ENCODE results near the gene POMGNT1.

POMGNT1 gene

DNA sequence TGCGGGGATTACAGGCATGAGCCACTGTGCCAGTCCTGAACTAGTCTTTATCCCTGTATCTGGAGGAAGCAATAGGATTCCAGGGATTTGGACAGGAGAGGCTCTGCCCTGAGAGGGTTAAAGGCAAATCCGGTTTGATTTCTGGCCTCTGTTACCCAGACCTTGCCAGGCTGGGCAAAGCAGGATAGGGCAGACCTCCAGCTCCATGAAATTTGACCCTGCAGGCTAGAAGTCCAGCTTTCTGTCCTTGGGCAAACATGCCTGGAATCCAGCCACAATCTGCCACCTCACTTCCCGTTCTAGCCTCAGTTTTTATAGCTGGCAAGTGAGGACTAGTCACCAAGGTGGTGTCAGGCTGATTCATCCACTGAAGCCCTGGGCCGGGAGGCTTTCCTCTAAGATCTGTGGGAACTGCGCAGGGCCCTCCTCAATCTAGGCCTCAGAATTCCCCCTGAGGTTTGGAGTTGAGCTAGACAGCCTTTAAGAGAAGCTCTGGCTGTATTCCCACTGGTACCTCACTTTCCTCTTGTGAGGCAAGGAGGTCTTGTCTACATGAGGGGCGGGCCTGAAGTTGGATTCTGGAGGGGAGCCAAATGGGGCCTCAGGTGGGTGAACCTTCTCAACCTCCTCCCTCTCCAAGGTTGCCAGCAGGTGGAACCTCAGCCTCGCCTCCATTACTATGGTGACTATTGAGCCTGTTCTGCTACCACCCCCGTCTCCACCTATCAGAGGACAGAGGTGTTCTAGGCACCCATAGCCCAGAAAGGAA, 15.0 kb downstream of the POMGNT1 start:
- peak; percentile 100 for DNase-seq (ENCODE audit: low spot score)

DNA sequence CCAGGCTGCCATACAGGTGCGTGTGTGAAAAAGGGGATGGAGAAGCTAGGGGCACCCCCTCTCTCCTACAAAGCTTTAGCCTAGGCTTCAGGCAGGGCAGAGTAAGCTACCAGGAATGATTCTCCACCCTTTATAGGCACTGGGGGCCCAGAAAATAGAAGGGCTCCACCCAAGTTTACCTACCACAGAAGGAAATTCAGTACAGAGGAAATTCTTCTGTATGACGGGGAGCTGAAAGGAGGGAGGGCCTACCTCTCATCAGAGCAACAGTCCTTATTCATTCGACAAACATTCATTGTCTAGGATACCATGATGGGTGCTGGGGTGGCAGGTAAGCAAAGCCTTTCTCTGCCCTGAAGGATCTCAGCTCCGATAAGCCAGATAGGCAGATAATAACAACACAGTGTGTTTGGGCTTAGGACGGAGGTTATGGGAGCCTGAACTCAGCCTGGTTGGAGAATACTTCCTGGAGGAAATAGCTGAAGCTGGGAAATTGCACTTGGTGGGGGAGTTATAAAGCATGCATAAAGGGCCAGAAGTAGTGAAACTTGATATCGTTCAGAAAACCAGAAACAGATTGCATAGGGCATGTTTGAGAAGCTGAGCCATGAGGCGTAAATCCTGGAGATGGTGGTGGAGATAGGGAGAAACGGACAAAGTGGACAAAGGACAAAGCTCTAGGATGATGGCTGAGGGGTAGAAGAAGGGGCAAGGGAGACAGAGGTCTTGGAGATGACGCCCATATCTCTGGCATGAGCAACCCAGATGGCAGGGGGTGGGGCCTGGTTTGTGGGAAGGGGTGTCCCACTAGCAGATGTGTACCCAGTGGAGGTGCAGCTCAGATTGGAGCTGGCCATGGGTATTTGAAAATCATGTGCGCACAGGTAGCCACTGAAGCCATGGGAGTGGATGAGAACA, 16.6 kb downstream of the POMGNT1 start:
- DNase-seq (ENCODE audit: low spot score): peak; percentile 81

DNA sequence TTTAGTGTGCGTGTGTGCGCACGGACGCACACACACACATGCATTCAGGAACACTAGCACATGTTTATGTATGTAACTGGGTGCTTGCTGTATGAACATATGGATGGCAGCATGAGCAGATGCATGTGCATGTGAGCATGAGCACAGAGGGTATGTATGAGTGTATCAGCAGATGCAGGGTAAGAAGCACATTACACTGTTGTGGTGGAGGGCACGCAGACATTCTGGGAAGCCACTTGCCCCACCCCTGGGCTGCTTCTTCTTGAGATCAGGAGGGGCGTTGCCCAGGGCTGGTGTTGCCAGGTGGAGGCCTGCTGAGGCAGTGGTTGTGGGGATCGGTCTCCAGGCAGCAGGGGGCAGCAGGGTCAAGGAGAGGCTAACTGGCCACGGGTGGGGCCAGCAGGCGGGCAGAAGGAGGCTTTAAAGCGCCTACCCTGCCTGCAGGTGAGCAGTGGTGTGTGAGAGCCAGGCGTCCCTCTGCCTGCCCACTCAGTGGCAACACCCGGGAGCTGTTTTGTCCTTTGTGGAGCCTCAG, 18.1 kb downstream of the POMGNT1 start:
- DNase-seq (ENCODE audit: low spot score): peak; percentile 91

DNA sequence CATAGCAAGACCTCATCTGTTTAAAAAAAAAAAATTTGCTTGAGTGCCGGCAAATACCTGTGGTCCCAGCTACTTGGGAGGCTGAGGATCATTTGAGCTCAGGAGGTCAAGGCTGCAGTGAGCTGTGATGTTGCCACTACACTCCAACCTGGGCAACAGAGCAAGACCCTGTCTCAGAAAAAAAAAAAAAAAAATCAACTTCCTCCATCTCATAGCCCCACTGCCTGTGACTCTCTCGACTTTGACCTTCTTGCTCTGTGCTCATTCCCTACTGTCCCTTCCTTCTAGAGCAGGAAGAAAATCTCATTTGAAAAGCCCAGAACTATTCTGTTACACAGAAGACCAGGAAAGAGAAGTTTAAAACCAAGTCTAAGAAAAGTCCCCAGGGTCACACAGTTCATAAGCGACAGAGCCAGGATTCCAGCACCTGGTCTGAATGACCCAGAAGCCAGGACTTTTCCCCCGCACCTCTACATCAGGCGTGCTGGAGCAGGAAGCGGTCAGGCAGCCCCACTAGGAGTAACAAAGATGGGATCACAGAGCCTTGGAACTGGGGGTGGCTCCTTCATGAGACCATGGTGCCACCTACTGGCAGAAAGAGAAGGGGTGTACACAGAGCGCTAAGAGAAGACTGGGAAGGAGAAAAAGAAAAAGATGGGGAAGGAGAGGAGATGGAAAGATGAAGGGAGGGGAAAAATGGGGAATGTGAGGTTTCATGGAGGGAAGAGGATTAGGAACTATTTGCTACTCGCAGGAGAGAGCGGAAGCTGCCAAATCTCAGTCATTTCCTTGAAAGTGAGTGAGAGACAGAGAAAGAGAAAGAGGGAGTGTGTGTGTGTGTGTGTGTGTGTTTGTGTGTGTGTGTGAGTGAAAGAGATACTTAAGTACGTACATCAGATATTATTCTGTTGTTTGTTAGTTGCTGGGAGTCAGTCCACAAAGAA, 18.8 kb downstream of the POMGNT1 start:
- peak; percentile 91 for DNase-seq (ENCODE audit: low spot score)

DNA sequence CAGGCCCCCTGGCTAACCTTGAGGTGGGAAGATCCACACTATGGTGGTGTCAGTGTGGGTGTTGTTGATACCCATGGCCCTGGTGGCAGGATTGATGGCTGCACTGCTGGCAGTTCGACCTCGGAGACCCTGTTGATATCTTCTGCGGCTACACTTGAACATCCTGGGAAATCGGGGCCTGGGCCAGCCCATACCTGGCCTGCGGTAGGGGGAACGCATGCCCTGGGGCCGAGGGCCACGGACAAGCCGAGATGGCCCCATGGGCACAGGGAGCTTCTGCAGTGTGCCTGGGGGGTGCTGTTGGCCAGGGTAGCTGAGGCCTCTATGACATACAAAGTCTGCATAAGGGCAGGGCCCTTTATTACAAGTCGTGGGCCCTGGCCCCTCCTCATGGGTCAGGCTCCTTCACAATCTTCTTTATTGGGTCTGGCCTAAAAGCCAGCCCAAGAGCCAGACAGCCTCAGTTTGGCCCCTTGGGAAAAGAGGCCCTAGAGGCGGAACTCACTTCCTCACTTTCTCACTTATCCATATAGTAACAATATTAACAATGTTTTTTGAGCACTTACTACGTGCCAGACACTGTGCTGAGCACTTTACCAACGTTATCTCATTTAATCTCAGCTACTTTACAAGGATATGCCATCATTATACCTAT, 21.9 kb downstream of the POMGNT1 start, which contains the start of gene P3R3URF:
P3R3URF (minus strand) TSS at position 278 of the 655 bp plus-strand sequence; CDS start at position 261, 17 bp downstream.
- no peak for DNase-seq (ENCODE audit: low spot score)

DNA sequence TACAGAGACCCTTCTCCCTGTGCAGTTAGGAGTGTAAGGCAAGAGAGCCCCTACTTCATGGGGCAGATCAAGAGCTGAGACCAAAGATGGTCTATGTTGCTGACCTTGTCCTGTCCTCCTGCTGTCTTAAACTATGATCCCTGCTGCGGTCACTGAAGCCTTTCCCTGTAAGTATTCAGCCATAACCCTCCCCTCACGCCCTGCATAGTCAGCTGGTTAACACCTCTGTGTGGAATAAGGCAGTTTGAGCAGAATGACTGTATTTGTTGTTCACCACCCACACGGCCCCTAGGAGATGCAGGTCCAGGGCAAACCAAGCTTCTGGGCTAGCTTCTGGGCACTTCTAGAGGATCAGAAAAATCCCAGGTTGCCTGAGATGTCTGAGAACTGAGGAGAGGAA, 23.0 kb downstream of the POMGNT1 start:
- peak; percentile 58 for DNase-seq (ENCODE audit: low spot score)

DNA sequence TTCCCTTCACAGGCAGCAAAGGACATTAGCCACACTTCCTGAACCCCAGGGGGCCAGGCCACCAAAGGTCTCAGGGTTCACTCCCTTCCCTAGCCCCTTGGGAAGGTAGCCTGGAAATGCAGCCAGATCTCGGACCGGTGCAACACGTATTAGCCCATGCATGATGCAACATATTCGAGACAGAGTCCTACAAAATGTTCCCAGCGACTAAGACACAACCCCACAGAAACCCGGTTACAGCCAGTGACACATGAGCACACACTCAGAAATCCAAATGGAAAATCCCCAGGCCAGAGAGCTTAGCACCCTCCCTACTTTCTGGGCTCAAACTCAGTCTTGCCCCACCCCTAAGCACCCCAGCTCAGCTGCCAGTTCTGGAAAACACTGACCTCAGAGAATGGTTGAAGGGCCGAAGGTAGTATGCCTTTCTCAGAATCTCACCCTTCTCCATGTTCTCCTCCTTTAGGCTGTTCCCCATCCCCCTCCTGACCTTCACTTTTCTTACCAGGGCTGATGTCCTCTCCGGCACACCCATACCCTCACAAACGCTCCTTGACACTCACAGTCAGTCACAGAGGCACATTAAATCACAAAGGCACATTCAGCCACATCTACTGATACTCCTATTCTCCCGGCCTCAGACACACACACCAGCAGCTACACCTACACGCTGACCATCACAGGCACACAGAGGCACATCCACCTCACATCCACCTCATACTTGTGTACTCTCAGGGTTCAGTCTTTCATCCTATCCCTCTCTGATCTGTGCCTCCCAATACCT, 23.6 kb downstream of the POMGNT1 start, which contains the start of gene TSPAN1:
TSPAN1 (plus strand) TSS at position 640 of the 784 bp plus-strand sequence. CDS start 6,021 bp downstream, outside the sequence.
- DNase-seq (ENCODE audit: low spot score): peak; percentile 52

DNA sequence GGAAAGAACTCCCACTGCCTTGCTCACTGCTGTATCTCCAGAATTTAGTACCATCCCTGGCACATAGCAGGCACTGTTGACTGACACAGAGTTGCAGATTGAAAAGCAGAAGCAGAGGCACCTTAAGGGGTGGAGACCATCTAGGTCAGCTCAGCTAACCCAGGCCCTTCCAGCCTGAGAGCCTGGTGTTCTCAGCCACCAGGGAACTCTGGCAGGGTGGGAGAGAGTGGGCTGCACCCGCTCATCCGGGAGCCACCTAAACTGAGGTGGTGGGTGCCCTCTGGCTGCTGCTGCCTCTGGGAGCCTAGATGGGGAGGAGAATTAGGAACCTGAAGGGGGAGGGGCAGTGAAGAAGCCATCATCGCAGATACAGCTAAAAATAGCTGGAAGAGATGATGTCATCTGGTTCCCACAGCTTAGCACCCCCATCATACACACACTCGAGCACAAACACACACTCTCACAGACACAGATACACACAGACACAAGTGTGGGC, 24.8 kb downstream of the POMGNT1 start:
- DNase-seq (ENCODE audit: low spot score): no peak

DNA sequence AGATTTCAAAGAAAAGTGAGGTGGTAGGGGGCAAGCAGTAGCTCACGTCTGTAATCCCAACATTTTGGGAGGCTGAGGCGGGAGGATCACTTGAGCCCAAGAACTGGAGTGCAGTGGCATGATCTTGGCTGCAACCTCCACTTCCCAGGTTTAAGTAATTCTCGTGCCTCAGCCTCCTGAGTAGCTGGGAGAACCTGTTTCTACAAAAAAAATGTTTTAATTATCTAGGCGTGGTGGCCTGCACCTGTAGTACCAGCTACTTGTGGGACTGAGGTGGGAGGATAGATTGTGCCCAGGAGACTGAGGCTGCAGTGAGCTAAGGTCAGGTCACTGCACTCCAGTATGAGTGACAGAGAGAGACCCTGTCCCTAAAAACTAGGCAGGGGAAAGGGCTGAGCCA, 25.9 kb downstream of the POMGNT1 start:
- no peak for DNase-seq (ENCODE audit: low spot score)

DNA sequence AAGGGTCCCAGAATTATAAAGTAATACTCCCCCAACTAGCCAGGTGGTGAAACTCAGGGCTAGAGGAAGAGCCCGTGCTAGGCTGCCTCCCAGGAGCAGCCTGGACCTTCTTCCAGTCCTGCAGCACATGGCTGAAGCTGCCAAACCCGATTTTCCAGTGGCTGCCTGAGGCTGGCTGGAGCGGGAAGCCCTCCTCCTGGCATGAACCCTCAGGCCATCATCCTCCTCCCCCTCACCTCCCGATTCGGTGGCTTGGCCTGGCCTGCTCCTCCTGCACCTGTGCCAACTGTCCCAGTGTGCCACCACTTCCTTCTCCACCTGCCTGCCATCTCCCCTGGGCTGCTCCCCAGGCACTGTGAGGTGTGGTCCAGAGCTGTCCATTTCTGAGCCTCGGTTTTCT, 26.4 kb downstream of the POMGNT1 start:
- peak; percentile 59 for DNase-seq (ENCODE audit: low spot score)

DNA sequence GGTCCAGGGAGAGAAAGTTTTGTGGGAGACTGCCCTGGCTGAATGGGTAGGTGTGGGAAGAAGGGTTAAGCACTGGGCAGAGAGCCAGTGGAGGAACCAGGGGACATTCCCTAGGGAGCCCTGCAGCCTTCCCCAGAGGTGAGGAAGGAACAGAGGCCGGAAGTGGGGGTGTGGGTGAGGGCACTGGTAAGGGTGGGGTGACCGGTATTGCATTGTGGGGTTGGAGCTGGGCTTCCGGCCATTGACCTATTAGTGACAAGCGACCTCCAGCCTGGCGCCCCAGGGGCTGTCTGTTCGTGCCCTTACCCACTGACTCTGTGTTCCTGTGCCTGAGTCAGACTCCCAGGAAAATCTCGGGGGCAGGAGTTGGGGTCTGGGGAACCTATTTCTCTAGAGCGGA, 26.9 kb downstream of the POMGNT1 start:
- DNase-seq (ENCODE audit: low spot score): peak; percentile 67

DNA sequence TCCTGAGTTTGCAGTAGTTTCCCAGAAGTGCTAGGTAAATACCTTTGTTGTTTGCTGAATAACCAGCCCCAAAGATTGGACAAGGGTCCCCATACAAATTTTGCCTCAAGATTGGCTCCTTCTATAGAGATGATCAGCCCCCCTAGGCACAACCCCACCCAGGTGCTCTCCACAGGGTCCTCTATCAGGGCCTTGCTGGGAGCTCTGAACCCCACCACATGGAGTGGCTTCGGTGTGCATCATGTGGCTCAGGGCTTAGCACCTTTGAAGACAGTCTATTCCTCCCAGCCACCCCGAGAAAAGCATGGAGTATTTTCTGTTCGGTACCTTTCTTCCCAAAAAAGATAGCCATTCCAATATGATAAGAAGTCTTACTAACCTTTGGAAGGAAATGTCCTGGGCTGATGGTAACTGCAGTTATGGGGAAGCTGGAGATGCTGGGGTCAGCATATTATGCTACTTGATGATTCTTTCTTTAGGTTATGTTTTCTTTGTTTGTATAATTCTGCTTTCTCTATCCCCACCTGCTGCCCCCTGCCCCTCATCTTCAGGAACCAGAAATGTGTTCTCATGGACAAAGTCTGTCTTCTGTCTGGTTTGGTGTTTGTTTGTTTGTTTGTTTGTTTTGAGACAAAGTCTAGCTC, 28.3 kb downstream of the POMGNT1 start:
- no peak for DNase-seq (ENCODE audit: low spot score)

DNA sequence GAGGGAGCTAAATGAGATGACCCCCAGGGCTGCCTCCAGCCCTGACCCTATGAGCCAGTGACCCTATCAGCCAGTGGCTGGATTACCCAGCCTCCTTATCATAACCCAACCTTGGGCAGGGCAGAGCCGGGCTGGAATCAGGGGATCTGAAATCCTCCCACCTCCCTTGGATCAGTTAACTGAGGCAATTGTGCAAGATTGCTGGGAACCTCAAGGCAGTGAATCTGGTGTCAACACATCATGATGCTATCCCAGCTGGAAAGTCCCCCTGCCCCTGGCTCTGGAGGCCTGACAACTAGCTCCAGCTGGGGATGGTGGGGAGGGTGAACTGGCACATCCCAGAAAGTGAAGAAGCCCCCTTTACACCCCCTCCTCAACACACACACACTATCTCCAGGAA, 29.8 kb downstream of the POMGNT1 start:
- no peak for DNase-seq (ENCODE audit: low spot score)

DNA sequence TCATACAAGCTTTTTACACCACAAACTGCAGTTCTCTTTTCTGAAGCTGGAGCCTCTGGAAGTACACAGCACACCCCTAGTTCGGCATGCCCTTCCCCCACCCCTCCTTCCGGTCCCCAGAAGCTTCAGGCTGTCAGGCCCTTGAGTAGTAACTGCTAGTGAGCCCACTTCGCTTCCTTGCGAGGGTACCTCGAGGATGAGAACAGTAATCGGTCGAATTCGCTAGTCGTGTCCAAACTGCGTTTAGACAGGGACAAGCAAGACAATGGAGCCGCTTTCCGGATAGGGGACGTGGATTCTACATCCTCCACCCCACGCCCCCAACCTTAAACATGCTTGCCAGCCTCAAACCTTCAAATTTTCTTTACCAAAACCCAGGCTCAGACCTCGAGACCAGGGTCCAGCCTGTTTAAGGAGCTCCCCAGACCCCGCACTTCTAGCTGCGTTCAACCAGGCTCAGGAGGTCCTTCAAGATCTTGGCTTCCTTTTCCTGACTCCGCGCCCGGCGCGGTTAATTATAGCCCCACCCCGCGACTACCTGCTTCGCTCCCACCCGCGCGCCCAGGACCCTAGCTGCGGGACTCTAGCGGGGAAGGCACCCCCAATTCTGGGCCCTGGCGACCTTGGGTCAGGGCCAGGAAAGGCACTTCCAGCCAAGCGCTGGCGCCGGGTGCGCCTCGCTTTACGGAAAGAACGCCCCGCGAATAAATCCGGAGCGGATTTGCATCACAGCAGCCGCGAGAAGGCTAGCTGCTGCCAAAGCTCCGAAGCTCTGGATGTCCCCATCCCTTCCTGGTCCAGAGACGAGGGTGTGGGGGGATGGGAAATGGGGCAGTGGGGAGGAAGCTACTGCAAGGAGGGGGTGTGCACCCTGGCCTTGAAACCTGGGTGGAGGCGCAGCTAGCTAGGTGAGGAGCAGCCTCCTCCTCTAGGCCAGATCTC, 31.4 kb downstream of the POMGNT1 start:
- no peak for DNase-seq (ENCODE audit: low spot score)

DNA sequence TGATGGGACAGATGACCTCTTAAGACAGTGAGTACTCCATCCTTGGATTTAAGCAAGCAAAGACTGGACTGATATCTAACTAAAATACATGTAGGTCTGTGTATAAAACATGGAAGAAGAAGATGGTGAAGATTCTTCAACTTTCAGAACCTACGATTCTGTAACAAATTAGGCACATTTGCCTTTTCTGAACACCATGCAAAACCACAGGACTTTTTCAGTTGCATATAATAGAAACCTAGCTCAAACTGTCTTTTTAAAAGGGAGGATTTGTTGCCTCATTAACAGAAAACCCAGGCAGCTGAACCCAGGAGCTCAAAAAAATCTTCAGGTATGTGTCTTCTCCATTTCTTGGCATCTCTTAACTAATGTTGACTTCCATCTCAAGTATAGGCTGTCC, 38.0 kb downstream of the POMGNT1 start:
- no peak for DNase-seq (ENCODE audit: low spot score)

DNA sequence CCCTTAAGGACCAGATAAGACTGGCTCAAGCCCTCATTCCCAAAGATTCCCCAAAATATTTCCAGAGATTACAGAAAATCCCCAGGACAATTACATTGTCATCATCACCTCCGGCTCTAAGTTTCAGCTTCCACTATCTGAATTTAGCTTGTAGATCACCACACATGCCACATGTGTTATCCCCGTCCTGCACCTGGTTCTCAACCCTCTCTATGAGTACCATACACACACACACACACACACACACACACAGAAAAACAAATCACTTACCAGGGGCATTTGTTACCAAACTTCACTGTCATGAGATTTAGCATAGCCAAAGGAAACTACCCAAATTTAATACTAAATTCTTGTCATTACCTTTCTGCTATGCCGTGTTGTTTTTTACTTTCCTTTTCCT, 38.7 kb downstream of the POMGNT1 start:
- DNase-seq (ENCODE audit: low spot score): no peak

DNA sequence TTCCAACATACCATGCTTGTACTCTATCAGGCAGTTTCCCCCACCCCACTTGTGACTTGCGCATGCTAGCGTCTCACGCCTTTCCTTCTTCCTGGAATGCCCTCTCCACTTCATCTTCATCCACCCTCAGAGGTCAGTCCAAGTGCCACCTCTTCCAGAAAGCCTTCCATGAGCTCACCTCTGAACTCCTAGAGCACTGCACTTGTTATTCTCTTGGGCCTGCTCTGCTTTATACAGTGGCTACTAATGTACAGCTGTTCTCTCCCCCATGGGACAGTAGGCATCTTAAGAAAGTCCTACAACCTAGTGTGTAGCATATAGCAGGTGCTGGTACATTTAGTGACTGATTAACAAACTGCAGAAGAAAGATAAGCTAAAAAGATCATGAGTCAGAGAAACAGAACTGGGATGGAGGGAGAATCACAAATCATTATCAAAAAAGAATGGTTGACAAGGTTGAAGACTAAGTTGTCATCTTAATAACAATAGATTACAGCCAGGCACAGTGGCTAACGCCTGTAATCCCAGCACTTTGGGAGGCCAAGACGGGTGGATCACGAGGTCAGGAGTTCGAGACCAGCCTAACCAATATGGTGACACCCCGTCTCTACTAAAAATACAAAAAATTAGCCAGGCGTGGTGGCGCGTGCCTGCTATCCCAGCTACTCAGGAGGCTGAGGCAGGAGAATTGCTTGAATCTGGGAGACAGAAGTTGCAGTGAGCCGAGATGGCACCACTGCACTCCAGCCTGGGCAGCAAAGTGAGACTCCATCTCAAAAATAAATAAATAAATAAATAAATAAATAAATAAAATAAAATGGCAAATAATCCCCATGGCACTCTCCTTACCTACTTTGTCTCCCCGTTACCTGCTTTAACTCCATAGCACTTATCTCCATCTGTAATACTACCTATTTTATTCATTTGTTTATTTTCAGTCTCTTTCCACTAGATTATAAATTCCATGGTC, 39.6 kb downstream of the POMGNT1 start:
- DNase-seq (ENCODE audit: low spot score): no peak

Data from kidney tubule cell (primary cell).